Activated CD8-positive, alpha-beta T cell treated with anti-CD3 and anti-CD28 coated beads for 36 hours (primary cell): ENCODE data around the gene SDK2. TPM values are rescaled to one million over a fixed set of nuclear protein-coding genes. Genes with fewer than 3 reads are reported as not detected.

Source experiments
- ATAC-seq: fragments of 200-7000 bp; cut with Tn5 transposase; one replicate; pipeline ENCODE4 v1.10.0; 2021; ENCODE audit warnings: mild to moderate bottlenecking, moderate library complexity
- CTCF ChIA-PET: fragments of 350-600 bp; sonication (Branson Sonifier 250); formaldehyde crosslinking; loops from one replicate; lab custom pipeline; 2021; ENCODE audit warnings: antibody characterized with exemption; lab: Charles Lee
- POLR2A ChIA-PET: fragments of 350-600 bp; sonication (Branson Sonifier 250); formaldehyde crosslinking; loops from one replicate; lab custom pipeline; 2021; ENCODE audit warnings: antibody characterized with exemption; lab: Charles Lee
- DNase-seq: peaks from one replicate; pipeline ENCODE4 v3.0.0-alpha.2; 2020
- H3K27ac Mint-ChIP-seq: one replicate; pipeline ENCODE4 v1.8.0; 2021; ENCODE audit warnings: mild to moderate bottlenecking, mixed read lengths
- H3K27me3 Mint-ChIP-seq: one replicate; pipeline ENCODE4 v1.8.0; 2021; ENCODE audit warnings: mixed read lengths
- H3K36me3 Mint-ChIP-seq: one replicate; pipeline ENCODE4 v1.8.0; 2021; ENCODE audit warnings: low read depth, mixed read lengths
- H3K4me1 Mint-ChIP-seq: one replicate; pipeline ENCODE4 v1.8.0; 2021; ENCODE audit warnings: low read depth, mixed read lengths
- H3K4me3 Mint-ChIP-seq: one replicate; pipeline ENCODE4 v1.8.0; 2021; ENCODE audit warnings: mild to moderate bottlenecking, moderate library complexity, mixed read lengths
- H3K9me3 Mint-ChIP-seq: one replicate; pipeline ENCODE4 v1.8.0; 2021; ENCODE audit warnings: mixed read lengths
- intact Hi-C: fragments of 100-400 bp; cut with micrococcal nuclease; formaldehyde crosslinking; loops from one replicate; pipeline ENCODE4 v1.10.0; 2022
- total RNA-seq, 2 experiments: library from RNA; stranded (reverse); gene quantifications; one replicate each; pipeline ENCODE4 v1.2.3, GENCODE V29; 2021
- TF ChIP-seq, protein P1 (sequence below): fragments of 200-600 bp; IDR thresholded peaks from one replicate; pipeline ENCODE4 v1.8.0; 2022; ENCODE audit warnings: antibody characterized with exemption, mild to moderate bottlenecking

The SDK2 gene
- total RNA-seq, 2 experiments from 2014 or later, result 3.2 to 3.3 TPM

DNA sequence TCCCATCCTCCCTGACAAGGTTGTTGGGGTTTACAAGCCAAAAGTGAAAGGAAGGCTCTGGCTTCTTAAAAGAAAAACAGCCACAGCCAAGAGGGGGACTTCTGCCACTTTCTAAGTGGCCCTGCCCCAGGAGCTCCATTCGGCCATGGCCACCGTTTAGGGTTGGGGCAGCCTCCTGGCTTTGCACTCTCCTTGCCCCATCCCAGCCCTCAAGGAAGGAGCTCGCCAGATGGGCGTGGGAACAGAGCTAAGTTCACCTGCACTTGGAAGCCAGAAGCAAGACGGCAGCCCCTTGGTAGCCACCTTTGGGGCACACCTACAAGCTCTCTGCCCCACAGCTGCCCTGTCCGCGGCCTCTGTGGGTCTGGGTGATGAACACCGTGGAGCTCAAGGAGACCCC is 210.1 kb downstream of the SDK2 start:
- no peak overlapping the region for H3K4me3 Mint-ChIP-seq
- H3K27me3 Mint-ChIP-seq, result no peaks in the 10 kb centered on the region
- H3K4me1 Mint-ChIP-seq, result peaks cover 9% of the 10 kb centered on the region
- no peaks in the 10 kb centered on the region for H3K9me3 Mint-ChIP-seq
- ChIA-PET POLR2A (no interaction called here), CTCF (no interaction called here)
- intact Hi-C loops, result no loop called here
- DNase-seq (no peak), ATAC-seq (no peak)
- TF ChIP-seq, protein P1, sequence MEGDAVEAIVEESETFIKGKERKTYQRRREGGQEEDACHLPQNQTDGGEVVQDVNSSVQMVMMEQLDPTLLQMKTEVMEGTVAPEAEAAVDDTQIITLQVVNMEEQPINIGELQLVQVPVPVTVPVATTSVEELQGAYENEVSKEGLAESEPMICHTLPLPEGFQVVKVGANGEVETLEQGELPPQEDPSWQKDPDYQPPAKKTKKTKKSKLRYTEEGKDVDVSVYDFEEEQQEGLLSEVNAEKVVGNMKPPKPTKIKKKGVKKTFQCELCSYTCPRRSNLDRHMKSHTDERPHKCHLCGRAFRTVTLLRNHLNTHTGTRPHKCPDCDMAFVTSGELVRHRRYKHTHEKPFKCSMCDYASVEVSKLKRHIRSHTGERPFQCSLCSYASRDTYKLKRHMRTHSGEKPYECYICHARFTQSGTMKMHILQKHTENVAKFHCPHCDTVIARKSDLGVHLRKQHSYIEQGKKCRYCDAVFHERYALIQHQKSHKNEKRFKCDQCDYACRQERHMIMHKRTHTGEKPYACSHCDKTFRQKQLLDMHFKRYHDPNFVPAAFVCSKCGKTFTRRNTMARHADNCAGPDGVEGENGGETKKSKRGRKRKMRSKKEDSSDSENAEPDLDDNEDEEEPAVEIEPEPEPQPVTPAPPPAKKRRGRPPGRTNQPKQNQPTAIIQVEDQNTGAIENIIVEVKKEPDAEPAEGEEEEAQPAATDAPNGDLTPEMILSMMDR, result no peak
- H3K36me3 Mint-ChIP-seq, result no peaks in the 10 kb centered on the region
- no peak overlapping the region for H3K27ac Mint-ChIP-seq

- intact Hi-C loops, result no loop called here
- Mint-ChIP-seq H3K27me3 (no peaks in the 10 kb centered on the region), H3K36me3 (no peaks in the 10 kb centered on the region), H3K4me1 (peaks cover 9% of the 10 kb centered on the region), H3K27ac (no peak overlapping the region), H3K4me3 (no peak overlapping the region), H3K9me3 (no peaks in the 10 kb centered on the region)
- ATAC-seq (no peak), DNase-seq (no peak)
- POLR2A ChIA-PET, result no interaction called here
- CTCF ChIA-PET, result no interaction called here
- TF ChIP-seq, protein P1, result no peak
These were observed 210.7 kb downstream of the SDK2 start for GRCh38 chr17:73433501-73433900.

GRCh38 chr17:73432624-73433190 is 211.5 kb downstream of the SDK2 start:
- ATAC-seq (no peak), DNase-seq (no peak)
- no peaks in the 10 kb centered on the region for H3K9me3 Mint-ChIP-seq
- ChIA-PET POLR2A (no interaction called here), CTCF (interaction anchor here (6.0 kb wide), 1 partner anchor 277 kb away, joined by 77 read pairs; no protein-coding TSS in a partner anchor)
- peaks cover 9% of the 10 kb centered on the region for H3K4me1 Mint-ChIP-seq
- H3K27ac Mint-ChIP-seq, result no peak overlapping the region
- TF ChIP-seq, protein P1, result no peak
- no peaks in the 10 kb centered on the region for H3K36me3 Mint-ChIP-seq
- H3K4me3 Mint-ChIP-seq, result no peak overlapping the region
- intact Hi-C loops, result no loop called here
- H3K27me3 Mint-ChIP-seq, result no peaks in the 10 kb centered on the region

GRCh38 chr17:73431401-73432205 is 212.6 kb downstream of the SDK2 start:
- Mint-ChIP-seq H3K36me3 (no peaks in the 10 kb centered on the region), H3K27me3 (no peaks in the 10 kb centered on the region), H3K4me1 (peaks cover 9% of the 10 kb centered on the region), H3K27ac (no peak overlapping the region), H3K9me3 (no peaks in the 10 kb centered on the region), H3K4me3 (no peak overlapping the region)
- TF ChIP-seq, protein P1, result no peak
- intact Hi-C loops, result no loop called here
- CTCF ChIA-PET, result interaction anchor here (1.0 to 6.0 kb wide), 4 partner anchors 58 to 567 kb away, joined by 3 to 77 read pairs (median 8); no protein-coding TSS in a partner anchor
- DNase-seq (no peak), ATAC-seq (no peak)
- POLR2A ChIA-PET, result no interaction called here

- intact Hi-C loops, result no loop called here
- peaks cover 9% of the 10 kb centered on the region for H3K4me1 Mint-ChIP-seq
- TF ChIP-seq, protein P1, result no peak
- H3K27me3 Mint-ChIP-seq, result no peaks in the 10 kb centered on the region
- no peak overlapping the region for H3K4me3 Mint-ChIP-seq
- no peak overlapping the region for H3K27ac Mint-ChIP-seq
- no peaks in the 10 kb centered on the region for H3K9me3 Mint-ChIP-seq
- POLR2A ChIA-PET, result no interaction called here
- H3K36me3 Mint-ChIP-seq, result no peaks in the 10 kb centered on the region
- DNase-seq, result peak; percentile 49
- CTCF ChIA-PET, result interaction anchor here (1.0 to 6.0 kb wide), 9 partner anchors 59 to 769 kb away, joined by 3 to 77 read pairs (median 4); no protein-coding TSS in a partner anchor
- ATAC-seq, result peak; percentile 57
These were observed 213.4 kb downstream of the SDK2 start for GRCh38 chr17:73430848-73431247.
